SU-DHL-6 (cell line): ENCODE data around the gene DIPK1B.

ENCODE experiments used
- EZH2phosphoT487 ChIP-seq: fragments of 200-600 bp; sonication (generic), shearing (Covaris generic); conservative IDR thresholded peaks from 2 replicates; pipeline ENCODE4 v1.6.1; 2018; ENCODE audit warnings: mild to moderate bottlenecking, antibody characterized with exemption, low read length, moderate library complexity, mixed read lengths
- TF ChIP-seq, protein P1 (sequence below): fragments of 200-600 bp; sonication (generic); IDR thresholded peaks from one replicate; pipeline ENCODE4 v1.5.1; 2017; ENCODE audit warnings: antibody characterized with exemption, mild to moderate bottlenecking, low read length, moderate library complexity; ENCODE audit not compliant: insufficient read depth, poor library complexity, severe bottlenecking

DNA sequence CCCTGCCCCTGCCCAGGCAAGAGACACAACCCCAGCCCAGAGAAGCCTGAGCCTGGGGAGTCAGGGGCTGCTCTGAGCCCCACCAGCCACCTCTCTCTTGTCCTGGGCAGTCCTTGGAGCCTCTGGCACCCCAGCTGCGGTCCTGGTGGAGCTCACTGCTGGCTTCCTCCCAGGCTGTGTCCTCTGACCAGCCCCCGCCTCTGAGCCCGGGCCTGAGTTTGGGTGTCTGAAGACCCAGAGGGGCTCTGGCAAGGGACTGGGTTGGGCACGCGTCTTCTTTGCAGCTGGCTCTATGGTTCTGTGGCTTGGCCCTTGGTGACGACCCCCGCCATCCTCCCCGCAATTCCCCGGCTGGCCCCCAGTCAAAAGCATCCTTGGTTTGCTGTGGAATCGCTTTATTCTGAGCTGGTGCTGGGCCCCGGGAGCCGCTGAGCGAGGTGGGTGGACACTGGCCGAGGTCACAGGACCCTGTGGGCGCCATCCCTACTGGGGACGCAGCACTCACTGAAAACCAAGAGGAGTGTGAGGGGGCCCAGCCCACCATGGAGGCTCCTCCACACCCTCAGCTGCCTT, 31.4 kb downstream of the DIPK1B start:
- TF ChIP-seq, protein P1, sequence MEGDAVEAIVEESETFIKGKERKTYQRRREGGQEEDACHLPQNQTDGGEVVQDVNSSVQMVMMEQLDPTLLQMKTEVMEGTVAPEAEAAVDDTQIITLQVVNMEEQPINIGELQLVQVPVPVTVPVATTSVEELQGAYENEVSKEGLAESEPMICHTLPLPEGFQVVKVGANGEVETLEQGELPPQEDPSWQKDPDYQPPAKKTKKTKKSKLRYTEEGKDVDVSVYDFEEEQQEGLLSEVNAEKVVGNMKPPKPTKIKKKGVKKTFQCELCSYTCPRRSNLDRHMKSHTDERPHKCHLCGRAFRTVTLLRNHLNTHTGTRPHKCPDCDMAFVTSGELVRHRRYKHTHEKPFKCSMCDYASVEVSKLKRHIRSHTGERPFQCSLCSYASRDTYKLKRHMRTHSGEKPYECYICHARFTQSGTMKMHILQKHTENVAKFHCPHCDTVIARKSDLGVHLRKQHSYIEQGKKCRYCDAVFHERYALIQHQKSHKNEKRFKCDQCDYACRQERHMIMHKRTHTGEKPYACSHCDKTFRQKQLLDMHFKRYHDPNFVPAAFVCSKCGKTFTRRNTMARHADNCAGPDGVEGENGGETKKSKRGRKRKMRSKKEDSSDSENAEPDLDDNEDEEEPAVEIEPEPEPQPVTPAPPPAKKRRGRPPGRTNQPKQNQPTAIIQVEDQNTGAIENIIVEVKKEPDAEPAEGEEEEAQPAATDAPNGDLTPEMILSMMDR = no peak
- no peak for TF ChIP-seq EZH2phosphoT487
